HepG2 (cell line): ENCODE measurements around the gene VCL. TPM values are rescaled to one million over a fixed set of nuclear protein-coding genes. Genes with fewer than 3 reads are reported as not detected.
A peak's percentile ranks its signal among the peaks of the same experiment; 100 is the strongest.
"Not testable (repeated sequence)": the region's sequence is repeated elsewhere in the genome, so short reads cannot be mapped to it uniquely, and the experiment has no call there.

Experiments
- ATAC-seq: fragments of 200-7000 bp; cut with Tn5 transposase; 3 replicates; pipeline ENCODE4 v1.9.1; 2020; ENCODE audit warnings: mild to moderate bottlenecking, moderate library complexity
- BruUV-seq: library from RNA; stranded (reverse); fragments of 400-500 nt; replicated peaks from 2 replicates; lab custom pipeline; 2021; lab: Mats Ljungman, UMichigan
- CTCF ChIA-PET: fragments of 300-600 bp; formaldehyde crosslinking; extraction: SDS; loops from one replicate; lab custom pipeline; 2021; ENCODE audit warnings: low total read pairs, inconsistent platforms, low intra/inter-chr PET ratio; lab: Yijun Ruan, JAX
- POLR2A ChIA-PET: fragments of 350-600 bp; sonication (Branson Sonifier 250); formaldehyde crosslinking; loops from one replicate; lab custom pipeline; 2020; ENCODE audit warnings: antibody characterized with exemption, inconsistent platforms; lab: Yijun Ruan, JAX
- DNase-seq: peaks from one replicate; pipeline ENCODE4 v3.0.0-alpha.2; 2015; ENCODE audit warnings: low spot score
- FAIRE-seq: peaks from 3 replicates; lab custom pipeline; 2011; peaks lifted over from hg19 to GRCh38; lab: Jason Lieb, UNC
- H2AFZ ChIP-seq: one replicate; pipeline ENCODE4 v1.6.1; 2011; ENCODE audit warnings: low read length, inconsistent platforms
- H3K27ac ChIP-seq: fragments of 300-600 bp; 3 replicates; pipeline ENCODE4 v1.8.0; 2011; ENCODE audit warnings: mixed run types, mild to moderate bottlenecking, mixed read lengths, low read length, inconsistent platforms; ENCODE audit not compliant: insufficient read depth; ENCODE audit errors: extremely low read length
- H3K27me3 ChIP-seq, 2 experiments: fragments of 200-600 bp in 1 of 2; 2 replicates in 1 of 2; 3 replicates in 1 of 2; pipeline versions ENCODE4 v1.6.0 to v1.8.0; 2011; ENCODE audit warnings: low read length in 2 of 2, mild to moderate bottlenecking in 2 of 2, moderate library complexity in 2 of 2, inconsistent platforms in 1 of 2; ENCODE audit not compliant: insufficient read depth in 2 of 2, control insufficient read depth in 1 of 2
- H3K36me3 ChIP-seq, 2 experiments: fragments of 200-600 bp in 1 of 2; replicated peaks in 1 of 2; 2 replicates in 1 of 2; 3 replicates in 1 of 2; pipeline versions ENCODE4 v1.5.1 to v1.8.0; 2011; ENCODE audit warnings: low read length in 2 of 2, inconsistent platforms in 1 of 2; ENCODE audit not compliant: insufficient read depth in 2 of 2, control insufficient read depth in 1 of 2
- H3K4me1 ChIP-seq: 2 replicates; pipeline ENCODE4 v1.5.1; 2012; ENCODE audit warnings: low read length, inconsistent platforms; ENCODE audit not compliant: insufficient read depth
- H3K4me2 ChIP-seq: 2 replicates; pipeline ENCODE4 v1.6.0; 2011; ENCODE audit warnings: low read depth, low read length, inconsistent platforms
- H3K4me3 ChIP-seq, 3 experiments: fragments of 200-600 bp in 1 of 3; sonication (generic), shearing (Covaris generic) in 1 of 3; replicated peaks in 1 of 3; 2 replicates each; pipeline ENCODE4 v1.5.1; 2011 to 2016; ENCODE audit warnings: low read length in 3 of 3, inconsistent platforms in 2 of 3, low read depth in 2 of 3, mild to moderate bottlenecking in 2 of 3, control low read depth in 1 of 3, mixed read lengths in 1 of 3; ENCODE audit not compliant: insufficient read depth in 1 of 3
- H3K79me2 ChIP-seq: one replicate; pipeline ENCODE4 v1.6.1; 2011; ENCODE audit warnings: low read length, inconsistent platforms; ENCODE audit not compliant: insufficient read depth
- H3K9ac ChIP-seq: 2 replicates; pipeline ENCODE4 v1.6.0; 2011; ENCODE audit warnings: mild to moderate bottlenecking, low read depth, low read length, inconsistent platforms; ENCODE audit not compliant: insufficient read depth
- H3K9me3 ChIP-seq: 2 replicates; pipeline ENCODE4 v1.5.1; 2012; ENCODE audit warnings: mild to moderate bottlenecking, low read length
- H4K20me1 ChIP-seq: 2 replicates; pipeline ENCODE4 v1.6.0; 2011; ENCODE audit warnings: inconsistent platforms, mild to moderate bottlenecking, low read length, moderate library complexity; ENCODE audit not compliant: insufficient read depth
- CEBPB ChIP-seq: IDR thresholded peaks from 2 replicates; pipeline ENCODE4 v1.6.1; 2011; ENCODE audit warnings: low read depth, low read length, improper control_type of control experiment, borderline replicate concordance
- CENPT ChIP-seq: sonication (generic); formaldehyde crosslinking; IDR thresholded peaks from 2 replicates; pipeline ENCODE4 v1.8.0; 2022; ENCODE audit warnings: low read depth, mild to moderate bottlenecking, moderate library complexity, missing genetic modification reagents
- IKZF4 ChIP-seq: sonication (generic); formaldehyde crosslinking; IDR thresholded peaks from 2 replicates; pipeline ENCODE4 v1.5.1; 2020; ENCODE audit warnings: borderline replicate concordance, mild to moderate bottlenecking, low read depth, missing genetic modification reagents; ENCODE audit errors: not compliant biosample characterization
- LCORL ChIP-seq, 2 experiments: fragments of 450-650 bp in 1 of 2; sonication (generic) in 1 of 2; formaldehyde crosslinking in 1 of 2; IDR thresholded peaks; 2 replicates each; pipeline versions ENCODE4 v1.5.0 to v1.6.1; 2017 to 2020; ENCODE audit warnings: antibody characterized with exemption in 1 of 2, missing genetic modification reagents in 1 of 2
- ZBTB4 ChIP-seq: sonication (generic); formaldehyde crosslinking; IDR thresholded peaks from 2 replicates; pipeline ENCODE4 v1.4.0; 2020; ENCODE audit warnings: missing genetic modification reagents, mild to moderate bottlenecking, borderline replicate concordance
- WGBS: methylation state at CpG from one replicate; pipeline ENCODE4 v1.1.6; 2017; ENCODE audit warnings: low lambda C conversion rate; 5-methylcytosine and 5-hydroxymethylcytosine counted together
- in situ Hi-C: cut with HindIII; loops from 2 replicates; pipeline ENCODE4 v1.10.0; 2017; ENCODE audit warnings: low pct_unique_long_range_greater_than_20kb; ENCODE audit not compliant: extremely low pct_ligation_motif_present
- intact Hi-C: fragments of 100-400 bp; cut with micrococcal nuclease; formaldehyde crosslinking; loops from one replicate; pipeline ENCODE4 v1.10.0; 2022; ENCODE audit not compliant: unreplicated experiment
- polyA plus RNA-seq, 8 experiments: library from polyadenylated mRNA; depleted of rRNA in 3 of 8; stranded (reverse) in 7 of 8; unstranded in 1 of 8; fragments of >200 nt; fragmentation: Illumina TruSeq in 4 of 8; extraction: Trizol in 4 of 8; gene quantifications; 2 replicates each; pipeline versions ENCODE4 v1.2.1 to v1.2.3, GENCODE V29; 2011 to 2016; ENCODE audit warnings: low read depth in 4 of 8, missing spikeins in 1 of 8, mixed read lengths in 1 of 8; ENCODE audit not compliant: insufficient read depth in 1 of 8
- total RNA-seq, 5 experiments: library from RNA; depleted of rRNA; stranded (reverse); fragments of >200 nt; fragmentation: Illumina TruSeq; extraction: Trizol; gene quantifications; 2 replicates each; pipeline ENCODE4 v1.2.3, GENCODE V29; 2016; ENCODE audit warnings: low read depth in 1 of 5

VCL gene
- total and polyA plus RNA-seq, 2 of the 13 experiments (the other 11 are each of a cell fraction or from before 2014, with no cell fraction given), result 17.3 to 26.9 TPM

- H3K27ac ChIP-seq, result no peak overlapping the region
- no peak overlapping the region for H3K9ac ChIP-seq
- H3K4me2 ChIP-seq, result no peak overlapping the region
- H2AFZ ChIP-seq, result no peak overlapping the region
- CTCF ChIA-PET, result no interaction called here
- in situ Hi-C loops, result no loop called here
- H3K4me3 ChIP-seq, result no peak overlapping the region
- H4K20me1 ChIP-seq, result no peaks in the 10 kb centered on the region
- H3K27me3 ChIP-seq, result no peaks in the 10 kb centered on the region
- no TSS peak for BruUV-seq
- intact Hi-C loops, result no loop called here
- no peaks in the 10 kb centered on the region for H3K36me3 ChIP-seq
- no peak for ATAC-seq
- no peak for DNase-seq
- H3K4me1 ChIP-seq, result 0 out of 2 replicates have a peak, but pooled peaks cover 6% of the 10 kb centered on the region
- H3K9me3 ChIP-seq, result no peaks in the 10 kb centered on the region
- WGBS, result 94% methylated on average over 1 of the region's 1 CpG
- FAIRE-seq, result no peak
- POLR2A ChIA-PET, result no interaction called here
- H3K79me2 ChIP-seq, result no peaks in the 10 kb centered on the region
- TF ChIP-seq ZBTB4, result no peak
- no peak for TF ChIP-seq CEBPB
- no peak for TF ChIP-seq IKZF4 (CRISPR knock-in tag)
- no peak for TF ChIP-seq CENPT
These were observed 32.0 kb downstream of the VCL start for GRCh38 chr10:74029943-74030342.

- H3K4me3 ChIP-seq; in situ Hi-C loops; H3K9me3 ChIP-seq; FAIRE-seq; H3K4me2 ChIP-seq; CTCF ChIA-PET; intact Hi-C loops; POLR2A ChIA-PET; H3K79me2 ChIP-seq; ATAC-seq; H4K20me1 ChIP-seq; H2AFZ ChIP-seq; H3K27ac ChIP-seq; H3K4me1 ChIP-seq; DNase-seq; H3K27me3 ChIP-seq; H3K9ac ChIP-seq; BruUV-seq; H3K36me3 ChIP-seq; TF ChIP-seq LCORL (CRISPR knock-in tag; IDR thresholded peaks at IDR 0.05): not testable (repeated sequence)
- WGBS, result 100% methylated on average over 1 of the region's 1 CpG
- 0 out of 2 replicates have a peak, but pooled peaks have one; percentile 15 for TF ChIP-seq LCORL (IDR thresholded peaks at IDR 0.05)
These were observed 34.3 kb downstream of the VCL start for GRCh38 chr10:74032208-74032607.
